B cell (primary cell): ENCODE measurements around the gene AKT3. TPM values are rescaled to one million over a fixed set of nuclear protein-coding genes. Genes with fewer than 3 reads are reported as not detected.

Experiments used
- ATAC-seq: fragments of 200-7000 bp; cut with Tn5 transposase; one replicate; pipeline ENCODE4 v1.10.0; 2021; ENCODE audit warnings: low read depth, mild to moderate bottlenecking, moderate number of reproducible peaks, moderate library complexity
- CTCF ChIA-PET: fragments of 350-600 bp; sonication (Branson Sonifier 250); formaldehyde crosslinking; loops from one replicate; lab custom pipeline; 2021; ENCODE audit warnings: antibody characterized with exemption, inconsistent platforms; lab: Charles Lee
- POLR2A ChIA-PET: fragments of 350-600 bp; sonication (Branson Sonifier 250); formaldehyde crosslinking; loops from one replicate; lab custom pipeline; 2021; ENCODE audit warnings: antibody characterized with exemption; lab: Charles Lee
- DNase-seq: peaks from one replicate; pipeline ENCODE4 v3.0.0; 2013
- H2AFZ ChIP-seq: 2 replicates; pipeline ENCODE4 v1.6.1; 2012; ENCODE audit warnings: mild to moderate bottlenecking, low read depth, low read length; ENCODE audit not compliant: insufficient read depth, poor library complexity, severe bottlenecking
- H3K27ac ChIP-seq, 2 donors: 1 replicate in 1 of 2; 2 replicates in 1 of 2; pipeline ENCODE4 v1.5.1; 2012 to 2013; ENCODE audit warnings: low read length in 2 of 2, mild to moderate bottlenecking in 2 of 2, moderate library complexity in 1 of 2
- H3K27me3 ChIP-seq, 4 experiments: fragments of 200-600 bp in 1 of 4; sonication (generic) in 1 of 4; replicated peaks in 1 of 4; 1 replicate in 2 of 4; 2 replicates in 2 of 4; pipeline versions ENCODE4 v1.6.1 to v1.7.0; 2013 to 2016; ENCODE audit warnings: low read length in 3 of 4, mild to moderate bottlenecking in 2 of 4, mixed read lengths in 1 of 4, moderate library complexity in 1 of 4; ENCODE audit not compliant: insufficient read depth in 4 of 4, control insufficient read depth in 3 of 4; ENCODE audit errors: control extremely low read depth in 1 of 4
- H3K36me3 ChIP-seq, 2 experiments: replicated peaks in 1 of 2; 1 replicate in 1 of 2; 2 replicates in 1 of 2; pipeline versions ENCODE4 v1.6.1 to v1.7.1; 2013; ENCODE audit warnings: low read length in 1 of 2; ENCODE audit not compliant: insufficient read depth in 2 of 2, control insufficient read depth in 1 of 2; ENCODE audit errors: control extremely low read depth in 1 of 2, extremely low read depth in 1 of 2
- H3K4me1 ChIP-seq, 2 donors: fragments of 200-600 bp in 1 of 2; sonication (generic) in 1 of 2; 1 replicate in 1 of 2; 2 replicates in 1 of 2; pipeline versions ENCODE4 v1.5.1 to v1.6.1; 2013 to 2017; ENCODE audit warnings: low read length in 2 of 2; ENCODE audit not compliant: control insufficient read depth in 2 of 2, insufficient read depth in 2 of 2
- H3K4me2 ChIP-seq: replicated peaks from 2 replicates; pipeline ENCODE3; 2012; ENCODE audit warnings: mild to moderate bottlenecking, low read depth, low read length; ENCODE audit not compliant: poor library complexity, severe bottlenecking
- H3K4me3 ChIP-seq, 5 experiments: fragments of 200-600 bp in 1 of 5; sonication (generic) in 1 of 5; 1 replicate in 3 of 5; 2 replicates in 2 of 5; pipeline versions ENCODE4 v1.5.1 to v1.7.0; 2011 to 2016; ENCODE audit warnings: low read length in 4 of 5, mild to moderate bottlenecking in 4 of 5, low read depth in 2 of 5, control low read depth in 1 of 5, moderate library complexity in 1 of 5; ENCODE audit not compliant: insufficient read depth in 1 of 5; ENCODE audit errors: control extremely low read depth in 1 of 5, extremely low read depth in 1 of 5
- H3K79me2 ChIP-seq: fragments of 200-600 bp; sonication (generic); one replicate; pipeline ENCODE4 v1.6.0; 2016; ENCODE audit warnings: low read length; ENCODE audit not compliant: control insufficient read depth, insufficient read depth
- H3K9ac ChIP-seq: fragments of 200-600 bp; sonication (generic); 2 replicates; pipeline ENCODE4 v1.6.1; 2017; ENCODE audit warnings: mild to moderate bottlenecking, low read length, moderate library complexity
- H3K9me3 ChIP-seq, 3 donors: one replicate each; pipeline versions ENCODE4 v1.6.1 to v1.7.1; 2013; ENCODE audit warnings: low read length in 2 of 3; ENCODE audit not compliant: control insufficient read depth in 2 of 3, insufficient read depth in 1 of 3; ENCODE audit errors: control extremely low read depth in 1 of 3
- H4K20me1 ChIP-seq: 2 replicates; pipeline ENCODE4 v1.6.0; 2012; ENCODE audit warnings: mild to moderate bottlenecking, low read length; ENCODE audit not compliant: insufficient read depth, control insufficient read depth, poor library complexity, severe bottlenecking
- H3K27ac Mint-ChIP-seq: one replicate; pipeline ENCODE4 v1.8.0; 2021; ENCODE audit warnings: mixed read lengths
- H3K27me3 Mint-ChIP-seq: one replicate; pipeline ENCODE4 v1.8.0; 2021; ENCODE audit warnings: mixed read lengths
- H3K4me1 Mint-ChIP-seq: one replicate; pipeline ENCODE4 v1.8.0; 2021; ENCODE audit warnings: mixed read lengths
- H3K4me3 Mint-ChIP-seq: one replicate; pipeline ENCODE4 v1.8.0; 2021; ENCODE audit warnings: mixed read lengths
- H3K9me3 Mint-ChIP-seq: one replicate; pipeline ENCODE4 v1.8.0; 2022; ENCODE audit warnings: mixed read lengths; ENCODE audit not compliant: insufficient read depth
- CTCF ChIP-seq: fragments of 200-600 bp; IDR thresholded peaks from one replicate; pipeline ENCODE4 v1.8.0; 2022; ENCODE audit warnings: antibody characterized with exemption, mild to moderate bottlenecking
- EZH2 ChIP-seq: IDR thresholded peaks from 2 replicates; pipeline ENCODE4 v1.6.1; 2012; ENCODE audit warnings: borderline replicate concordance, low read depth, mild to moderate bottlenecking, moderate library complexity, low read length; ENCODE audit not compliant: insufficient read depth, poor library complexity, severe bottlenecking
- WGBS: methylation state at CpG from one replicate; pipeline ENCODE4 v1.1.5; 2013; ENCODE audit warnings: missing lambda C conversion rate; ENCODE audit not compliant: insufficient coverage; 5-methylcytosine and 5-hydroxymethylcytosine counted together
- intact Hi-C: fragments of 100-400 bp; cut with micrococcal nuclease; formaldehyde crosslinking; loops from one replicate; pipeline ENCODE4 v1.10.0; 2022
- polyA plus RNA-seq: library from polyadenylated mRNA; depleted of rRNA; stranded (reverse); fragments of >200 nt; gene quantifications from 2 replicates; pipeline ENCODE4 v1.2.3, GENCODE V29; 2012
- total RNA-seq, 2 donors: library from RNA; stranded (reverse); fragments of 120-200 nt in 1 of 2; gene quantifications; 1 replicate in 1 of 2; 2 replicates in 1 of 2; pipeline versions ENCODE4 v1.2.3 to v1.2.4, GENCODE V29; 2013 to 2022

The AKT3 gene
- total and polyA plus RNA-seq, 2 donors (not counting 1 experiment from before 2014, with no cell fraction given): 4.4 to 148 TPM

- H3K9ac ChIP-seq: no peak overlapping the region
- peaks cover 3 to 4% of the 10 kb centered on the region in 2 donors for H3K4me1 ChIP-seq
- no peak overlapping the region for H3K27ac ChIP-seq
- peaks cover 6% of the 10 kb centered on the region for H3K9me3 Mint-ChIP-seq
- no peaks in the 10 kb centered on the region for H3K79me2 ChIP-seq
- DNase-seq (peak; percentile 8), ATAC-seq (peak; percentile 67)
- peaks cover 22% of the 10 kb centered on the region for H3K4me1 Mint-ChIP-seq
- 20% methylated on average over 1 of the region's 2 CpGs for WGBS
- peak overlapping the region; percentile 29 for H2AFZ ChIP-seq
- peaks cover 3 to 8% (median 3%) of the 10 kb centered on the region in 3 donors for H3K9me3 ChIP-seq
- no peak overlapping the region for H3K4me3 Mint-ChIP-seq
- no peak overlapping the region for H3K27ac Mint-ChIP-seq
- POLR2A ChIA-PET: no interaction called here
- no peaks in the 10 kb centered on the region for H3K27me3 Mint-ChIP-seq
- no peaks in the 10 kb centered on the region for H3K36me3 ChIP-seq
- H3K4me3 ChIP-seq: no peak overlapping the region
- CTCF ChIA-PET: no interaction called here
- intact Hi-C loops: no loop called here
- no peak for TF ChIP-seq CTCF
- no peak for TF ChIP-seq EZH2
- no peaks in the 10 kb centered on the region for H3K27me3 ChIP-seq
- peaks cover under 1% of the 10 kb centered on the region for H4K20me1 ChIP-seq
- H3K4me2 ChIP-seq: peak overlapping the region; percentile 26
Observed at GRCh38 chr1:243598433-243598832, 251.6 kb downstream of the AKT3 start.

- ChIA-PET POLR2A (no interaction called here), CTCF (no interaction called here)
- no peak overlapping the region for H3K27ac Mint-ChIP-seq
- no peak overlapping the region for H2AFZ ChIP-seq
- H4K20me1 ChIP-seq: peaks cover 4% of the 10 kb centered on the region
- no peaks in the 10 kb centered on the region for H3K79me2 ChIP-seq
- intact Hi-C loops: no loop called here
- H3K27me3 ChIP-seq: no peaks in the 10 kb centered on the region
- peaks cover 3 to 4% of the 10 kb centered on the region in 2 donors for H3K4me1 ChIP-seq
- H3K4me1 Mint-ChIP-seq: peaks cover 22% of the 10 kb centered on the region
- H3K4me3 Mint-ChIP-seq: no peak overlapping the region
- H3K9ac ChIP-seq: no peak overlapping the region
- peaks cover 0 to 5% (median 0%) of the 10 kb centered on the region in 3 donors for H3K9me3 ChIP-seq
- DNase-seq: no peak
- no peak for ATAC-seq
- TF ChIP-seq CTCF (no peak), EZH2 (no peak)
- H3K4me2 ChIP-seq: no peak overlapping the region
- WGBS: 100% methylated on average over 2 of the region's 3 CpGs
- H3K36me3 ChIP-seq: no peaks in the 10 kb centered on the region
- no peak overlapping the region for H3K4me3 ChIP-seq
- H3K9me3 Mint-ChIP-seq: peaks cover 6% of the 10 kb centered on the region
- H3K27me3 Mint-ChIP-seq: no peaks in the 10 kb centered on the region
- H3K27ac ChIP-seq: no peak overlapping the region
Observed at GRCh38 chr1:243597383-243597782, 252.7 kb downstream of the AKT3 start.
